Islet of Langerhans (tissue), 1 donor: ENCODE data around the gene CTNS.

Source experiments
- FAIRE-seq: peaks from one replicate; lab custom pipeline; 2011; peaks lifted over from hg19 to GRCh38; lab: Jason Lieb, UNC

CTNS gene

GRCh38 chr17:3636154-3636907 lies at the start of gene CTNS, which contains the start of gene SHPK:
Gene CTNS (plus strand): TSS chr17:3636760. CDS start chr17:3640207, 3,447 bp downstream.
Gene SHPK (minus strand): TSS chr17:3636250. CDS start chr17:3636219, 31 bp downstream.
- no peak for FAIRE-seq

- FAIRE-seq: no peak
Measured at GRCh38 chr17:3589784-3590183, 46.8 kb upstream of the CTNS start.

GRCh38 chr17:3590231-3590630 lies 46.3 kb upstream of the CTNS start:
- FAIRE-seq: no peak

GRCh38 chr17:3590768-3591167 lies 45.8 kb upstream of the CTNS start:
- no peak for FAIRE-seq

GRCh38 chr17:3592216-3592860 lies 44.2 kb upstream of the CTNS start:
- no peak for FAIRE-seq

GRCh38 chr17:3593384-3593783 lies 43.2 kb upstream of the CTNS start:
- no peak for FAIRE-seq

GRCh38 chr17:3594051-3594800 lies 42.3 kb upstream of the CTNS start:
- no peak for FAIRE-seq

- FAIRE-seq: no peak
Measured at GRCh38 chr17:3594976-3595375, 41.6 kb upstream of the CTNS start.

GRCh38 chr17:3596804-3597464 lies 39.6 kb upstream of the CTNS start:
- FAIRE-seq: no peak

GRCh38 chr17:3598078-3598477 lies 38.5 kb upstream of the CTNS start:
- no peak for FAIRE-seq

GRCh38 chr17:3600529-3601205 lies 35.9 kb upstream of the CTNS start:
- no peak for FAIRE-seq

- FAIRE-seq: no peak
Measured at GRCh38 chr17:3602499-3602898, 34.1 kb upstream of the CTNS start.

- peak; percentile 90 for FAIRE-seq
Measured at GRCh38 chr17:3603119-3603869, 33.3 kb upstream of the CTNS start.

GRCh38 chr17:3603870-3604259 lies 32.7 kb upstream of the CTNS start:
- FAIRE-seq: no peak

GRCh38 chr17:3609689-3610088 lies 26.9 kb upstream of the CTNS start:
- no peak for FAIRE-seq

GRCh38 chr17:3610523-3610922 lies 26.0 kb upstream of the CTNS start:
- no peak for FAIRE-seq

GRCh38 chr17:3613124-3613523 lies 23.4 kb upstream of the CTNS start:
- FAIRE-seq: no peak

GRCh38 chr17:3615160-3615870 lies 21.2 kb upstream of the CTNS start:
- no peak for FAIRE-seq

- no peak for FAIRE-seq
Measured at GRCh38 chr17:3621146-3621720, 15.3 kb upstream of the CTNS start.

GRCh38 chr17:3622977-3623594 lies 13.5 kb upstream of the CTNS start:
- no peak for FAIRE-seq
